GM19025 (cell line): ENCODE measurements around the gene ELOVL3.
"Not testable (repeated sequence)": the region's sequence is repeated elsewhere in the genome, so short reads cannot be mapped to it uniquely, and the experiment has no call there.

Experiments used
- ATAC-seq: cut with Tn5 transposase; IDR thresholded peaks from one replicate; pipeline ENCODE4 v1.9.1; 2021; ENCODE audit warnings: mild to moderate bottlenecking, low read depth, moderate library complexity; ENCODE audit not compliant: unreplicated experiment

ELOVL3 gene

DNA sequence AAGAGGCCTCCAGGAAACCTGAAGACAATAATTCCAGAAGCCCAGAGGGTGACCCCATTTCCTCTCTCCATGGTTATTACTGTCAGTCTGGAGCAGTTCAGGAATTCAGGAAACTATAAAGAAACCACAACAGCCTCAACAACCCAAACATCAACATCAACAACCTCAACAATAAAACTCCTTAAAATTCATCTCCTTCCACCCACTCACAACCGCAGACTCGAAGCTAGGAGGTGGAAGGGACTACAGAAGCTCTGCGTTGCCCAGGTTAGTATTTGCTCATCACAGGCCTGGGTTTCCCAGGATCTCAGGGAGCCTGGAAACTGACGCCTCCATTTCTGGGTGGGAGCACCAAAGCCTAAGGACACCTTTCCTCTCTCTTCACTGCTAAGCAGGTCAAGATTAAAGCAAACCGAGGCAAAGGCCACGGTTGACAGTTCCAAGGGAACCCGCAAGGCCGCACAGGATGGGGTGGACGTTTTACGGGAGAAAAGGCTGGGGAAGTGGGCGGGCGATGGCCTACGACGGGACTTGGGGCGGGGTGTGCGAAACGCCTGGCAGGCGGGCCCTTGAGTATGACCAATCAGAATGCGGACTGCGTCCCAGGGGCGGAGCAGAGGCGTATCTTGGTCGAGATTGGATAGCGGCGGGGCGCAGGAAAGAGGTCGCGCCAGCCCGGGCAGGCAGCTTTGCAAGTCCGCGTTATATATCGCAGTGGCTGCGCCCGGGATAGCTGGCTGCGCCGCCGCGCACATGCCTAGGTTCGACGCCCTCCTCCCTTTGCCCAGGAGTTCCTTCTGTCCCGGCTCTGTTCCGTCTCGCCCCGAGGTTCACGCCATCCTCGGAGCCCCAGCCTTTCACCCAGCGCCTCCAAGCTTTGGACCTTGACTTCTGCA is at the start of gene ELOVL3:
Gene ELOVL3, plus strand, starts transcription at position 654 of the 896 bp plus-strand sequence. CDS start 250 bp downstream, outside the sequence.
- peak; percentile 92 for ATAC-seq

DNA sequence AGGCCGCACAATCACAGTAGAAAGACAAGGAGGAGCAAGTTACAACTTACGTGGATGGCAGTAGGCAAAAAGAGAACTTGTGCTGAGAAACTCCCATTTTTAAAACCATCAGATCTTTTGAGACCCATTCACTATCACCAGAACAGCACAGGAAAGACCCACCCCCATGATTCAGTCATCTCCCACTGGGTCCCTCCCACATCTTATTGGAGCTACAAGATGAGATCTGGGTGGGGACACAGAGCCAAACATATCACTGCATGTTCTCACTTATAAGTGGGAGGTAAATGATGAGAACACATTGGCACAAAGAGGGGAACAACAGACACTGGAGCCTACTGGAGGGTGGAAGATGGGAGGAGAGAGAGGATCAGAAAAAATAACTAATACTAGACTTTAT is 41.5 kb upstream of the ELOVL3 start:
- no peak for ATAC-seq

DNA sequence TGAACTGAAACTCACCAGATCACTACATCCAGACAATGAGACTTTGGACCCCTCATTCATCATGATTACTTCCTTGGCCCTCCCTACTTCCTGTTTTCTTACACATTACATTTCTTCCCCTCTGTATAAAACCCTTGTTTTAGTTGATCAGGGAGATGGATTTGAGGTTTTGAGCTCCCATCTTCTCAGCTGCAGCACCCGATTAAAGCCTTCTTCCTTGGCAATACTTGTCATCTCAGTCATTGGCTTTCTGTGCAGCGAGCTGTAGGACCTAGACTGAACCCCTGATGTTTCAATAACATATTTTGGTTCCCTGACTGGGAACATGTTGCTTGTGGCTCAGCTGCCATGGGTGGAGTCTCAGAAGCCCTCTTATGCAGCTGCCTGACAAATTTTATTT is 40.8 kb upstream of the ELOVL3 start:
- ATAC-seq = no peak

DNA sequence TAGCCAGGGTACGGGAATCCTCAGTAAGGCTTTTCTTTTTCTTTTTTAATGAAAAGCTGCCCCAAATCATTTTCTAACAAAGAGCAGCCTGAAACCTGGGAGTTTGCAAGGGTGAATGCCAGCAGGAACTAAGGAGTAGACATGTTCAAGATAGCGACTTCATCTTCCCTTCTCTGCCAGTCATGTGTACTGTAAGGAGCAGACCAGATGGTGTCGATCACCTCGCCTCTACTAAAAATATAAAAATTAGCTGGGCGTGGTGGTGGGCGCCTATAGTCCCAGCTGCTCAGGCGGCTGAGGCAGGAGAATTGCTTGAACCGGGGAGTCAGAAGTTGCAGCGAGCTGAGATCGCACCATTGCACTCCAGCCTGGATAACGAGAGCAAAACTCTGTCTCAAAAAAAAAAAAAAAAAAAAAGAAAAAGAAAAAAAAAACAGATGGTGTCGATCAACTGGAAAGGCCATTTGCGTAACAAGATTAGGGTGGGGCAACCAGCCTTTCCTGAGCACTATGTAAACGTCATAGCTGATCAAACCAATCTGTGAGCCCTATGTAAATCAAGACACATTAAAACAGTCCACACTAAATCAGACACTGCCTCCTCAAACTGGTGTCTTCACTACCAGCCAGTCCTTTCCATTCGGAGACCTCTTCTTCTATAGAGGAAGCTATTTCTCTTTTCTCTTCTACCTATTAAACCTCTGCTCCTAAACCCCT is 40.1 kb upstream of the ELOVL3 start:
- no peak for ATAC-seq

DNA sequence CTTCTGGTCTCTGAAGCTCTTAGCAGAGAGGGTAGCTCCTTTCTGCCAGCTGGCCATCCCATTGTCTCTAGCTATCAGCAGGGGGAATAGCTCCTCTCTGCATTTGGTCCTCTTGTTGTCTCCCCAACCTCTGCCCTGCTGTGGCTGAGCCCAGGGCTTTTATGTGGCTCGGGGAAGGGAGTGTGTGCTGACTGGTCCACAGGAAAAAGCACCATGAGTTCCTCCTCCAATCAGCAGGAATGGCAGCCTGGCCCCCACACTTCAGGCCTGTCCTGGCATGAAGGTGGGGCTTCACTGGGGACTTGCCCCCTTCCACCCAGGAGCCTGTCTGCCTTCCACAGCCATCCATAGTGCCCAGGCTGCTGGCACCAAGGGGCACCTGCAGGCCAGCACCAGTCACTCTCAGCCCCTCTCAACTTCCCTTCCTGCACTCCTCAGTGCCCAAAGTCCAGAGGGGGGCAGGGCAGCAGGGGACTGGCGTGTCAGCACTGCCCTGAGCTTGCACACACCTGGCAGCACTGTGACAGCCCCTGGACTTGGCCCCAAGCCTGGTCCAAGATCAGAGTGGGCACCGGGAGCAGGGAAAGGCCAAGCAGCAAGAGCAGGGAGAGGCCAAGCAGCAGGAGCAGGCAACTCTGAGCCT is 37.7 kb upstream of the ELOVL3 start:
- ATAC-seq = no peak

DNA sequence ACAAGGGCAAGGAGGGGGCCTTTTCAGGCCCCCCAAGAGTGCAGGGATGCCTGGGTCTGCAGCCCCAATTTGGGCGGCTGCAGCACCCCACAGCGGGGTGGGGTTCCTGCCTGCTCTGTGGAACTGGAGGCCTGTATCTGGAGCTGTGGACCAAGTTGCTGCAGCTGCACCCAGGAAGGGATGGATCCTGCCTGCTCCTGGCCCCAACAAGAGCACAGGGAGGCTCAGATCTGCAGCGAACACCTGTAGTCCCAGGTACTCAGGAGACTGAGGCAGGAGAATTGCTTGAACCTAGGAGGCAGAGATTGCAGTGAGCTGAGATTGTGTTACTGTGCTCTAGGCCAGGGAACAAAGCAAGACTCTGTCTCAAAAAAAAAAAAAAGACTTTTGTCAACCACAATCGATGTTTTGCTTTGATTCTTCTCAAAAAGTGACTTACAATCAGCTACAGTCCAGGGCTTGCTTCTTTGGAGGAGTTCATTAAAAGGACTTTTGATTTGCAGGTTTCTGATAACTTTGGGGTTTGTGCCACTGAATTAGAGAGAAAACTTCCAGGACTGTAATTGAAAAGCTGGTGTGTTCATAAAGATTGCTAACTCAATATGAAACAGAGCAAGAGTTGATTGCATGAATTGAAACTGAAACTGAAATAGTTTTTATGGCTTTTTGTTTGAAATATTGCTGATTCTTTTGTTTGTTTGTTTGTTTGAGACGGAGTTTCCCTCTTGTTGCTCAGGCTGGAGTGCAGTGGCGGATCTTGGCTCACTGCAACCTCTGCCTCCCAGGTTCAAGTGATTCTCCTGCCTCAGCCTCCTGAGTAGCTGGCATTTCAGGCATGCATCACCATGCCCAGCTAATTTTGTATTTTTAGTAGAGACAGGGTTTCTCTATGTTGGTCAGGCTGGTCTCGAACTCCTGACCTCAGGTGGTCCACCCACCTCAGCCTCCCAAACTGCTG is 36.9 kb upstream of the ELOVL3 start:
- ATAC-seq = not testable (repeated sequence)

DNA sequence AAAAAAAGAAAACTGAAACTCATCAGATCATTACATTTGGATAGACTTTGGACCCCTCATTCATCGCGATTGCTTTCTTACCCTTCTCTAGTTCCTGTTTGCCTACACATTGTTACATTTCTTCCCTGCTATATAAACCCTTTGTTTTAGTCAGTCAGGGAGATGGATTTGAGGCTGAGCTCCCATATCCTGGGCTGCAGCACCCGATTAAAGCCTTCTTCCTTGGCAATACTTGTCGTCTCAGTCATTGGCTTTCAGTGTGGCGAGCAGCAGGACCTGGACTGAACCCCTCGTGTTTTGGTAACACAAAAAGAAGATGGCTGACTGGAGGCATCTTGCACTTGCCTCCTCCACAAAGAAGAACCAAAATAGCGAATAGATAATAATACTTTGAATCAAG is 34.1 kb upstream of the ELOVL3 start:
- ATAC-seq = no peak

- ATAC-seq = no peak
Measured at GRCh38 chr10:102195296-102195870, 30.7 kb upstream of the ELOVL3 start.

- ATAC-seq = no peak
Measured at GRCh38 chr10:102196893-102197292, 29.2 kb upstream of the ELOVL3 start.

- no peak for ATAC-seq
Measured at GRCh38 chr10:102198027-102198426, 28.1 kb upstream of the ELOVL3 start.

GRCh38 chr10:102200751-102201640 is 25.1 kb upstream of the ELOVL3 start:
- ATAC-seq = no peak

GRCh38 chr10:102202386-102202785 is 23.7 kb upstream of the ELOVL3 start:
- ATAC-seq = no peak

GRCh38 chr10:102208311-102209035 is 17.6 kb upstream of the ELOVL3 start:
- ATAC-seq = no peak

DNA sequence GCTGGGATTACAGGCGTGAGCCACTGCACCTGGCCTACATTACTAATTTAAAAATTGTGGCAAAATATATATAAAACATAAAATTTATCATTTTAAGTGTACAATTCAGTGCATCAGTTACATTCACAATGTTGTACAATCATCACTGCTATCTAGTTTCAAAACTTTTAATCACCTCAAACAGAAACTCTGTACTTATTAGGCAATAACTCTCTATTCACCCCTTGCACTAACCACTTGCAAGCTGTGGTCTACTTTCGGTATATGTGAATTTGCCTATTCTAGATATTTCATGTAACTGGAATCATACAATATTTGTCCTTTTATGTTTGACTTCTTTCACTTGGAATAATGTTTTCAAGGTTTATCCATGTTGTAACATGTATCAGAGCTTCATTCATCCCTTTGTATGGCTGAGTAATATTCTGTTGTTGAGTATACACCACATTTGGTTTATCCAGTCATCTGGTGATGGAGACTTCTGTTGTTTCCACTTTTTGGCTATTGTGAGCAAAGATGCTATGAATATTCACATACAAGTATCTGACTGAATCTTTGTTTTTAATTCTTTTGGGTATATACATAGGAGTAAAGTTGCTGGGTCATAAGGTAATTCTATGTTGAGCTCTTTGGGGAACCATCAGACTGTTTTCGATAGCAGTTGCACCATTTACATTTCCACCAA is 14.3 kb upstream of the ELOVL3 start:
- ATAC-seq = no peak

- ATAC-seq = not testable (repeated sequence)
Measured at GRCh38 chr10:102213599-102213998, 12.5 kb upstream of the ELOVL3 start.

DNA sequence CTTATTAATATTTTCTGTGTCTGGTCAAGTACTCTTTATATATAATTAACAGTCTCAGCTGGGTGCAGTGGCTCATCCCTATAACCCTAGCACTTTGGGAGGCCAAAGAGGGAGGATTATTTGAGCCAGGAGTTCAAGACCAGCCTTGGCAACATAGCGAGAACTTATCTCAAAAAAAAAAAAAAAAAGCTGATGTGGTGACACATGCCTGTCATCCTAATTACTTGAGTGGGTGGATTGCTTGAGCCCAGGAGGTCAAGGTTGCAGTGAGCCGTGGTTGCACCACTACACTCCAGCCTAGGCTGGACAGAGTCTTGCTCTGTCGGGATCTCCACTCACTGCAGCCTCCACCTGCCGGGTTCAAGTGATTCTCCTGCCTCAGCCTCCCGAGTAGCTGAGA is 6.7 kb upstream of the ELOVL3 start:
- no peak for ATAC-seq

- no peak for ATAC-seq
Measured at GRCh38 chr10:102220612-102221011, 5.5 kb upstream of the ELOVL3 start.

DNA sequence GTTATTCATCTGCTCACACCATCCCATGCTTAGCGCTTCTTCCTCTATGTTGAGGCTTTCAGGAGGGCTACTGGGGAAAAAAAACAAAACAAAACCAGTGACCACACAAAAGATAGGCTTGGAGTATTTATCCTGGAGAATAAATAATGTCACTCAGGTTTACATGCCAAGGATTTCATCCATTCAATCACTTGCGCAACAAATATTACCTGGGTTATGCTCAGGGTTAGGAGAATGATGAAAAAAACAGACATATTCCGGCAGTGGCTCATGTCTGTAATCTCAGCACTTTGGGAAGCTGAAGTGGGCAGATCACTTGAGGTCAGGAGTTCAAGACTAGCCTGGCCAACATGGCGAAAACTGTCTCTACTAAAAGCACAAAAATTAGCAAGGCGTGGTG is 3.3 kb upstream of the ELOVL3 start:
- no peak for ATAC-seq
